Left colon (tissue), 2 donors: ENCODE measurements around the gene DGKH. TPM values are rescaled to one million over a fixed set of nuclear protein-coding genes. Genes with fewer than 3 reads are reported as not detected.

Experiments
- ATAC-seq: fragments of 200-7000 bp; cut with Tn5 transposase; one replicate; pipeline ENCODE4 v1.9.1; 2020; ENCODE audit warnings: mild to moderate bottlenecking, moderate library complexity
- DNase-seq, 2 donors: peaks; one replicate each; pipeline ENCODE4 v3.0.0-alpha.2; 2020
- intact Hi-C, 2 donors: fragments of 100-400 bp; cut with DNase I in 1 of 2; cut with micrococcal nuclease in 1 of 2; formaldehyde crosslinking; loops; one replicate each; pipeline versions ENCODE4 v1.11.2 to v1.14.0; 2022; cut with DNase I, micrococcal nuclease
- total RNA-seq, 2 donors: library from RNA; stranded (reverse); fragmentation: NEBNext Ultra II Directional; extraction: Animal tissue kit (Norgen Biotek cat#: 25700); gene quantifications; one replicate each; pipeline ENCODE4 v1.2.1, GENCODE V29; 2021
- donor health status: DM: no; HTN: no; CAD: no.
- donor health status: DM: yes; HTN: yes; CAD: no.

The DGKH gene
- total RNA-seq, 2 donors from 2014 or later, result 16.8 to 22.3 TPM

DNA sequence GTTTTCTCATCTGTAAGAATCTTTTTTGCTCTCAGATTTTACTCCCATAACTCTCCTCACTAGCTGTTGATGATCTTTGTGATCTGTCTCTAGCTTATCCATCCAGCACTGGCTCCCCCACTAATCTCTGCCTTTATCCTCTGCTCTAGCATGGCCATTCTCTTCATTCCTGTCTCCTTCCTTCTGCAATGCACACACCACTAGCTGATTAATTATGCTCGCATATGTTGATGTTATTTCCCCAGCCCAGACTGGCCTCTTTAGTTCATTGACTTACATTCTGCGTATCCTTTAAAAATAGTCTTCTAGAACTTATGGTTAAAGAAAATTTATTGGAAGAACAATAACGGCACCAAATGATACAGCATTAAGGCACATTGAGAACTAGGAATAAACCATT, 52.5 kb downstream of the DGKH start:
- DNase-seq, result no peak
- ATAC-seq, result no peak
- intact Hi-C loops, result loop anchor here in 1 of 2 donors (10.0 kb wide), 1 partner anchor 426 kb away; no protein-coding TSS in a partner anchor

DNA sequence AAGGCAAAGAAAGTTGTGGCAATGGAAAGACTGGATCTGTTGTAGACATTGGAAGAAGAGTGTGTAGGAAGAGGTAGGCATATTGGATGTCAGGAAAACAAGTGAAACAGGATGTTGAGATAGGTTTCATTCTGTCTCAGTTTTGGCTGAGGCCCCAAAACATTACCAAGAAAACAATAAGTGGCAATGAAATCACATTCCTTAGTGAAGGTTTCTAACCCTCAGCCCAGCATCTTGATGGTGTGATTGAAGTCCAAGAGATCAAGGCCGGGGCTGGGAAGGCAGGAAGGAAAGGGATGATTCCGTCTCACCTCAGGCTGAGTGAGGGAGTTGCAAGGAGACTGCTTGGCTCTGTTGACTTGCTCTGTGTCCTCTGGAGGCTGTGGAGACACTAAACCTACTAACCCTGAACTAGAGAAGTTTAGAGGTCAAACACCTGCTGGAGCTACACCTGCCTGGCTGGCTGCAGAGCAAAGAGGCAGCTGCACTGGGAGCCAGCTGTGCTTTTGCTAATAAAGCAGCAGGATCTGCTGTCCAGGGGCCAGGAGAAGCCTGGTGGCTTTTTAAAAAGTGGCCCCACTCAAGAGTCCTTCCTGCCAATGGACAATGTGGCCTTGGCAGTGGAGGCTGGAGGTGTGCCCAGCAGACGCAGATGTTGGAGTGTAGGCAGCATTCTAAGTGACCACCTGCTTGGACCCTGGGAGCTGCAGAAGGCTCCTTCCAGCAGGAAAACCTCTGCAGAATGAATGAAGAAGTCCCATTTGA, 53.6 kb downstream of the DGKH start:
- intact Hi-C loops, result loop anchor here in 1 of 2 donors (10.0 kb wide), 1 partner anchor 427 kb away; no protein-coding TSS in a partner anchor
- peak; percentile 33 for ATAC-seq
- DNase-seq, result no peak

DNA sequence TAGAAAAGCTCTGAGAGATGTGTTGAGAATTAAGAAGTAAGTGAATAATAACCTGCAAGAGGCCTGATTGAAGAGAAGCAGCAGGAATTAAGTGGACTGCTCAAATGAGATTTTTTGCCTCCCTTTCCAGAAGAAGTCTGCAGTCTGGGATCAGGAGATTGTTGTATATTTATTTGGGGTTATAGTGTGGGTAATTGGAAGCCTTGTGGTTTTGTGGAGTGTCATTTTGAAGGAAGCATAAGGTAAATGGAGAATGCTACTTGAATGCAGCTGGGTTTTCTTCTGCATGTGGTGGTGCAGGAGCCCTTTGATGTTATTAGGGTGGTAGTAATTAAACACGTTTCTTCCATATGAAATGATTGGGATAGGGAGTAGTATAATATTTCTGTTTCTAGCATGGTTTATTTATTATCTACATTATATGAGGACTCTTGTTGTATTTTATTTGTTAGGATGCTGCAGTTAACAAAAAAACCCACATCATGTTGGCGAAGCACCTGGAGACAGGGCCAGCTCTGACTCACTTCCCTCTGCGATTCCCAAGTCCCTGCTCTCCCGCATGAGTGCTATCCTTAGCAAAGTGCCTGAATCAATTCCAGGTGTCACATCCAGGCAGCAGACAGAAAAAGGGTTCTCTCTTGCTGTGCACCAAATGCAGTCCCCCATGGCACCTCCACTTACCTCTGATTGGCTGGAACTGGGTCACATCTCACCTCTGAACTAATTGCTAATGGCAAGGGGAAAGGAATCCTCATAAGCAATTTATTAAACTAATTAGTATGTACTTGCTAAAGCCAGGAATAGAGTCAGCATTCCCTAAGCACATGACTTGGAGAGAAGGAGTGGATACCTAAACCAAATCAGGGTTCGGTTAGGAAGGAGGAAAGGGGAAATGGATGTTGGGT, 54.8 kb downstream of the DGKH start:
- intact Hi-C loops, result loop anchor here in 1 of 2 donors (10.0 kb wide), 1 partner anchor 428 kb away; no protein-coding TSS in a partner anchor
- no peak for DNase-seq
- no peak for ATAC-seq

GRCh38 chr13:42106998-42107397, 58.5 kb downstream of the DGKH start:
- intact Hi-C loops, result loop anchor here in 1 of 2 donors (10.0 kb wide), 1 partner anchor 432 kb away; no protein-coding TSS in a partner anchor
- no peak for ATAC-seq

DNA sequence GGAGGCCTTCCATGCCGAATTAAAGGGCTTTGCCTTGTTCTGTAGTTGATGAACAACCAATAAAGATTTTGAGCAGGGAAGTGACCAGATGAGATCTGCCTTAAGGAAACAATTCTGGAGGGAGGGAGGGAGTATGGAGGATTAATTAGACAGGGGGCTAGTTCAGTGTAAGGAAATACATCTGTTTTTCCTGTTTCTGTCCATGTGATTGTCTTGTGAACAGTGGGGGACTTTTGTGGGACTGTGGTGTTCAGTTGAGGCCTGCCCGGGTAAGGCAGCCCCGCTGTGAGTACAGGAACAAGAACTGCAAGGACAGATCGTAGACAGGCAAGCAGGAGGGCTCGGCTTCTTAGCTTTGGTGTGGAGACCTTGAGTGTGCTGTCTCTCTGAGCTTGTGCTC, 59.0 kb downstream of the DGKH start:
- DNase-seq (no peak), ATAC-seq (no peak)
- intact Hi-C loops, result loop anchor here in 1 of 2 donors (10.0 kb wide), 1 partner anchor 433 kb away; no protein-coding TSS in a partner anchor

More at GRCh38 chr13:42106998-42107397, 58.5 kb downstream of the DGKH start:
- DNase-seq, result no peak

DNA sequence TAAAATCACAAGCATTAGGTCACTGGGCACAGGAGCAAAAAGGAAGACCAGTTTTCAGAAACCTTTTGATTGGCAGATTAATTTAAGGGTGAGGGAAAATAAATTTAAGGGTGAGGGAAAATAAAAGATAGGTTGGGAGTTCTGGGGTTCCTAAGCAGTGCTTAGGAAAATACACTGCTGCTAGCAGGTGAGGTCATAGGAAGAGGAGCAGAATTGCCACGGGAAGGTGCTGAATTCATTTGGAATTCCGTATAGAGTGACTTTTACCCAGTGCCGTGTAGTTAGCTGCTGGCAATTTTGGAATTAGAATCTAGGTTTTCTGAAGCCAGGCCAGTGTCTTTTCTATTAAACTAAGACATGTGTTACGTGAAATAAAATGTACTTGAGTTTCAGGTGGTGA, 59.8 kb downstream of the DGKH start:
- ATAC-seq, result no peak
- intact Hi-C loops, result loop anchor here in 1 of 2 donors (10.0 kb wide), 1 partner anchor 433 kb away; no protein-coding TSS in a partner anchor
- no peak for DNase-seq

DNA sequence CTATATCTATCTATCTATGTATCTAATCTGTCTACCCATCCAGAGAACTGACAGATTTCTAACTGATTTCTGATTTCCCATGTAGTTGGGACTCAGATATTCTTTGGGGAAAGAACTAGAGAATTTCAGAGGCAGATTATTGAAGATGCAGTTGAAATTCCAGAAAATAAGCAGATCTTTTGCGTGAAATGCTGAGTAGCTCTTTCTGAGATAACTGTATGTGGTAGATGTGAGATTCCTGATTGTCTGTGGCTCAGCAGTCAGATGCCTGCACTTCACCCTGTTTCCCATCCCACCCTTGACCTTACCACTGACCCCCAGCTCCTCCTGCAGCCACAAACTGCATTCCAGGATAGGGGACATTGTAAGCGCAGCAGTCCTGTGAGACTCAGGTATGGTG, 61.5 kb downstream of the DGKH start:
- intact Hi-C loops, result loop anchor here (5.0 to 10.0 kb wide), 3 partner anchors 205 to 443 kb away; no protein-coding TSS in a partner anchor
- ATAC-seq (no peak), DNase-seq (no peak)

- ATAC-seq (peak; percentile 67), DNase-seq (no peak)
- intact Hi-C loops, result loop anchor here in 1 of 2 donors (5.0 to 10.0 kb wide), 2 partner anchors 206 to 443 kb away; no protein-coding TSS in a partner anchor
Measured at GRCh38 chr13:42110410-42111155, 62.1 kb downstream of the DGKH start.

DNA sequence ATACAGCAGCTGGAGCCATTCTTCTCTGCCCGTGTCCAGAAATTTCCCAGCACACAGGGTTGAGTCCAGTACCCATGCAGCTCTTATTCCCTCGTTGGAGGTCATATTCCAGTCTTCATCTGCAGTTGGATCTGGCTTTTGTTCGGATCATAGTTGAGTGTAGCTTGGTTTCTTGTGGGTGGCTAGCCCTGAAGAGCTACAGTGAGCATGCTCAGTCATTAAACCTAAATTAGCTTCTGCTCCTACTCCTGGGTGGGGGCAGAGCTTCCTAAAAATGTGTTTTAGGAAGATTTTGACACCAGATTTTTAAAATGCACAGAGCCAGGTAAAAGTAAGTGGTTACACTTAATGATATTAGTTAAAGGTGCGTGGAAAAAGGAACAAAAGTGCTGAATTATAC, 64.4 kb downstream of the DGKH start:
- DNase-seq (no peak), ATAC-seq (no peak)
- intact Hi-C loops, result loop anchor here in 1 of 2 donors (5.0 to 10.0 kb wide), 2 partner anchors 208 to 446 kb away; no protein-coding TSS in a partner anchor

- intact Hi-C loops, result loop anchor here in 1 of 2 donors (5.0 to 10.0 kb wide), 2 partner anchors 209 to 446 kb away; no protein-coding TSS in a partner anchor
- ATAC-seq, result no peak
- no peak for DNase-seq
Measured at GRCh38 chr13:42113478-42113877, 65.0 kb downstream of the DGKH start.

DNA sequence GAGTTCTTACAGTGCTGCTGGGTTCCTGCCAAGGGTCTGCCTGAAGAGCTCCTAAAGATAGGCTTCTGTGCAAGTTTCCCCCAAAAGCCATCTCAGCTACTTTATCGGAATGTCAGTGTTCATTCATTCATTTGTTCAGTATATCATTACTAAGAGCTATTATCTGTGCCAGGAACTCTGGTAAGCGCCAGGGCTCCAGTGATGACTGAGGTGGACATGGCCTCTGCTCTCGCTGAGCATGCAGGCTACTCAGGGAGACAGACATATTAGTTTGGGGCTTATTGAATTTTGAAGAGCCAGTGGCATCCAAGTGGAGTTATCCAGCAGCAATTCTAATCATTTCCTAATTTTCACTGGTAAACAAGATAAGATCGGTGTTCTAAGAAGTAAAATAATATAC, 65.8 kb downstream of the DGKH start:
- intact Hi-C loops, result loop anchor here in 1 of 2 donors (5.0 to 10.0 kb wide), 2 partner anchors 209 to 447 kb away; no protein-coding TSS in a partner anchor
- ATAC-seq, result no peak
- DNase-seq, result no peak

DNA sequence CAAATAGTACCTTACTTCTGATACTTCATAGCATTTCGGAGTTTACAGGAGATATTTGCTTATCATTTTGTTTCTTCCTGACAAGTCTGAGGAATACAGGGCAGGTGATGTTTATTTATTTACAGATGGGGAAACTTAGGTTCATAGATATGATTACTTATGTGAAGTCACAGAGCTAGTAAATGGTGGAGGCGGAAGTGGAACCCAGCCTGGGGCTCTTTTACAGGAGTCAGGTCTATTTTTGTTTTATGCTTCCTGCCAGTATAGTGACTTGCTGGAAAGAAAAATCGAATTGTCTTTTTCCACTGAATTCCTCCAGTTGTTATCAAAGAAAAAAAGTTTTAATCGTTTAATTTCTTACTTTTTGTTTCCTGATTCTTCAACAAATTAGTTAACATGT, 66.5 kb downstream of the DGKH start:
- intact Hi-C loops, result loop anchor here in 1 of 2 donors (5.0 to 10.0 kb wide), 2 partner anchors 210 to 448 kb away; no protein-coding TSS in a partner anchor
- DNase-seq, result no peak
- ATAC-seq, result no peak

DNA sequence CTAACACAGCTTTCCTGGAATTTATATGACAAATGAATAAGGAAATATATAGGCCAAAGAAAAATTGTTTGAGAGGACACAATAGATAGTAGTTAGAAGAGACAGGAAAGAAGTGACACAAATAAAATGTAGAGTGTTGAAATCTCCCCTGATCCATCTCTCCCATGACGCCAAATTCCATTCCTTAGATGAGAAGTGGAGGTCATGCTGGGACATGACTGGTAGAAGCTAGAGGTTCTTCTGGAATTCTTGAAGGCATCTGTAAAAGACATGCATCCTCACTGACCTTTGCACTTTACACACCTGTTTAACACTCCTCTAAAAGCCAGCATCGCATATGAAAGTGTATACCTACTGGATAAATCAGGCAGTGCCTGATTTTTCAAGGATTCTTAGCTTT, 67.8 kb downstream of the DGKH start:
- peak; percentile 56 for ATAC-seq
- intact Hi-C loops, result loop anchor here in 1 of 2 donors (10.0 kb wide), 1 partner anchor 211 kb away; no protein-coding TSS in a partner anchor
- DNase-seq, result no peak

GRCh38 chr13:42119041-42119440, 70.6 kb downstream of the DGKH start:
- no peak for ATAC-seq
- intact Hi-C loops, result loop anchor here in 1 of 2 donors (10.0 kb wide), 1 partner anchor 214 kb away; no protein-coding TSS in a partner anchor

GRCh38 chr13:42119875-42120274, 71.4 kb downstream of the DGKH start:
- ATAC-seq (peak; percentile 52), DNase-seq (no peak)
- intact Hi-C loops, result loop anchor here in 1 of 2 donors (10.0 kb wide), 1 partner anchor 215 kb away; no protein-coding TSS in a partner anchor

More at GRCh38 chr13:42119041-42119440, 70.6 kb downstream of the DGKH start:
- DNase-seq, result no peak

DNA sequence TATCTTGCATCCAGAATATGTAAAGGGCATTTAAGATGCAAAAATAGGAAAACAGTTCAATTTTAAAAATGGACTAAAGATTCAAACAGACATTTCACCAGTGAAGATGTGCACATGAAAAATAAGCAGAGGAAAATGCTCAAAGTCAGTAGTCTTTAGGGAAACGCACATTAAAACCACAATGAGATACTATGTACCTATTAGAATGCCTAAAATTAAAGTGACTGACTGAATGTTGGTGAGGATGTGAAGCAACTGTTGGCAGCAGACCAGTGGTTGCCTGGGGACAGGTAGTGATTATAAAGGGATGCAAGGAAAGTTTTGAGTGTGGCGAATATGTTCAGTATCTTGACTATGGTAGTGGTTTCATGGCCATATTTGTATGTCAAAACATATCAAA, 75.2 kb downstream of the DGKH start:
- intact Hi-C loops, result no loop called here
- no peak for ATAC-seq
- no peak for DNase-seq

GRCh38 chr13:42125046-42125445, 76.6 kb downstream of the DGKH start:
- intact Hi-C loops, result no loop called here
- ATAC-seq, result no peak
- DNase-seq, result no peak

DNA sequence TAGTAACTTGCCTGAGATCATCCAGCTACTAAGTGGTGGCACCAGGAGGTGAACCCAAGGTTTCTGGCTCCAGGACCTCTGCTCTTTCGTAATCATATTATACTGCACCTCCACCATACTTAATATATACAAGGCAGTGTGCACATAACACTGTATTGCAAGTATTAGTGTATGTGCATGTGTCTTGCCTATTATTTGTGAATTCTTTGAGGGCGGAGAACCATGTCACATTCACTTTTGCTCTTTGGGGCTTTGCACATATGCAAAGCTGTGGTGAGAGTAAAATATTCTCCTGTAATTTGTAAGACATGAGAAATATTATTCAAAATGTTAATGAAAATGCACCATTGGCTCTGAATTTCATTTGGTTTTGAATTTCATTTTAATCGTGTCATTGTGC, 78.6 kb downstream of the DGKH start:
- intact Hi-C loops, result no loop called here

More for the DNA sequence above, 78.6 kb downstream of the DGKH start:
- ATAC-seq (no peak), DNase-seq (no peak)
